ENCODE measurements around the gene LRIG3. TPM values are rescaled to one million over a fixed set of nuclear protein-coding genes. Genes with fewer than 3 reads are reported as not detected.

Gene LRIG3
- total and polyA plus RNA-seq, 7 donors = 1.4 to 5.1 (median 2.9) TPM

DNA sequence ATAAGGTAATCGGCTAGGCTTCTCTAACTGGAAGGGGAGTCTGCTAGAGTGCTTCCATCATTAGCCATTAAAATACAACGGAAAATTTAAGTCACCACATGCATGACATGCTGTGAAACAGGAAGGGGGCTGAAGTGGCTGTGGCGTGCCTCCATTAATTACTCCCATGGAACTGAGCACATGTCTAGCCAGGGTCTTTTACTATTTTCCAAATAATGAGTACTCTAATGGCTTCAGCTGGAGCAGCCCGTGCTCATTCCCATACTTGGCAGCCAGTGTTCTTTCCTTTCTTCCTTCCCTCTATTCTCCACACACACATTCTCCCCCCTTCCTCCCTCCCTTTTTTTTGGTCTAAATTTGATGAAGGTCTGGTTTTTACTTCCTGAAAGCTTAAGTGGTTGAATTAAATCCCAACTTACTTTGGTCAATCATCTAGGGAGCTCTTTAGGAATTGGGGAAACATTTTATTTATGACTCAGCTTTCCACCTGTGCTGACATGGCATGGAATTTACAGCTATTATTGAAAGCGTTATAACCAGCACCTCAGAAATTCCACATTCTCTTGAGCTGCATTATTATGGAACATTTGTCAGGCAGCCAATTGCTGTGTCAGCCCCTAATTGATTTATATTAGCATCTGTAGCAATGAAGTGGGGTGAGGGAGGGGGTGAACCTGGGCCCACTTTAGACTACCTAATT, 72.3 kb downstream of the LRIG3 start:
- ATAC-seq (no peak), DNase-seq (no peak)
- TF ChIP-seq CTCF (IDR thresholded peaks at IDR 0.05) = no peak
- Histone ChIP-seq H3K36me3 (ENCODE audit: insufficient read depth in 1 of 2, low read depth in 1 of 2) (no peaks in the 10 kb centered on the region), H3K4me1 (no peaks in the 10 kb centered on the region), H3K4me3 (no peak overlapping the region), H3K27ac (no peak overlapping the region), H3K27me3 (ENCODE audit: insufficient read depth in 3 of 3, low read length in 2 of 3) (peaks cover 0 to 4% (median 0%) of the 10 kb centered on the region in 3 donors), H3K9me3 (no peaks in the 10 kb centered on the region)
- intact Hi-C loops (cut with DNase I) = no loop called here
- 13 to 17% (median 14%) methylated on average over 5 of the region's 5 CpGs for WGBS, 3 donors

DNA sequence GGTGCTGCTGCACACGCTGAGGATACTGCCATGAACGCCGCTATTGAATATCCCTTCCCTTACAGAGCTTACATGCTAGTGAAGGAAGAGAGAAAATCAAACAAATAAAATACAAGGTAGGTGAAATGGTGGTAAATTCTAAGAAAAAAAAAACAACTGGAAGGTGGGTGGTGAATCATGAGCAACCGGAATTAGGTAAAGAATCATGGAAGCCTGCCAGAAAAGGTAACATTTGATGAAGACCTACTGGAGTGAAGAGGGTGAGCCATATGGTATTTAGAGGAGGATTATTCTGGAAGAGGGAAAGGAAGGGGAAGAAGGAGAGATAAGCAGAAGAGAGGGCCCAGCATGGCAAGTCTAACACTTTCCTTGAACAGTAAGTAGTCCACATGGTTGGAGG, 76.1 kb downstream of the LRIG3 start:
- no peak overlapping the region for H3K4me3 ChIP-seq
- ATAC-seq (no peak), DNase-seq (no peak)
- no peaks in the 10 kb centered on the region for H3K36me3 ChIP-seq (ENCODE audit: insufficient read depth in 1 of 2, low read depth in 1 of 2)
- no peaks in the 10 kb centered on the region for H3K9me3 ChIP-seq
- no peak overlapping the region for H3K27ac ChIP-seq
- TF ChIP-seq CTCF (IDR thresholded peaks at IDR 0.05) = no peak
- 87 to 96% (median 93%) methylated on average over 4 of the region's 4 CpGs for WGBS, 3 donors
- H3K27me3 ChIP-seq (ENCODE audit: insufficient read depth in 3 of 3, low read length in 2 of 3) = no peaks in the 10 kb centered on the region
- intact Hi-C loops (cut with DNase I) = no loop called here
- H3K4me1 ChIP-seq = no peaks in the 10 kb centered on the region

DNA sequence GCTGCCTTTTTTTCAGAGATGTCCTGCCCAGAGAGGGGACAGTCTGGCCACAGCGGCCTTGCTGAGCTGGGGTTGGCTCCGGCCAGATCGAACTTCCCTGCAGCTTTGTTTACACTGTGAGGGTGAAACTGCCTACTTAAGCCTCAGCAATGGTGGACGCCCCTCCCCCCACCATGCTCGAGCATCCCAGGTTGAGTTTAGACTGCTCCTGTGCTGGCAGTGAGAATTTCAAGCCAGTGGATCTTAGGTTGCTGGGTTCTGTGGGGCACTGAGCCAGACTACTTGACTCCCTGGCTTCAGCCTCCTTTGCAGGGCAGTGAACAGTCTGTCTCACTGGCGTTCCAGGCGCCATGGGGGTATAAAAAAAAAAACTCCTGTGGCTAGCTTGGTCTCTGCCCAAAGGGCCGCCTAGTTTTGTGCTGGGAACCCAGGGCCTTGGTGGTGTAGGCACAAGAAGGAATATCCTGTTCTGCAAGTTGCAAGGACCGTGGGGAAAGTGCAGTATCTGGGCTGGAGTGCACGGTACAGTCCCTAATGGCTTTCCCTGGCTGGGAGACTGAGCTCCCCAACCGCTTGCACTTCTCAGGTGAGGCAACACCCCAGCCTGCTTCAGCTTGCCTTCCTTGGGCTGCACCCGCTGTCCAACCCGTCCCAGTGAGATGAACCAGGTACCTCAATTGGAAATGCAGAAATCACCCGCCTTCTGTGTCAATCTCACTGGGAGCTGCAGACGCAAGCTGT, 79.1 kb downstream of the LRIG3 start:
- no peaks in the 10 kb centered on the region for H3K36me3 ChIP-seq (ENCODE audit: insufficient read depth in 1 of 2, low read depth in 1 of 2)
- no peaks in the 10 kb centered on the region for H3K27me3 ChIP-seq (ENCODE audit: insufficient read depth in 3 of 3, low read length in 2 of 3)
- peaks cover 4% of the 10 kb centered on the region for H3K9me3 ChIP-seq
- WGBS, 3 donors = 77 to 78% (median 77%) methylated on average over 15 of the region's 15 CpGs
- ATAC-seq = no peak
- no peak overlapping the region for H3K4me3 ChIP-seq
- no peaks in the 10 kb centered on the region for H3K4me1 ChIP-seq
- H3K27ac ChIP-seq = no peak overlapping the region
- no peak for DNase-seq
- no peak for TF ChIP-seq CTCF (IDR thresholded peaks at IDR 0.05)
- intact Hi-C loops (cut with DNase I) = no loop called here

GRCh38 chr12:58833853-58834252, 86.5 kb downstream of the LRIG3 start:
- ATAC-seq (no peak), DNase-seq (no peak)
- peaks cover 4% of the 10 kb centered on the region for H3K9me3 ChIP-seq
- no peak overlapping the region for H3K27ac ChIP-seq
- WGBS, 3 donors = 15 to 18% (median 16%) methylated on average over 3 of the region's 3 CpGs
- H3K36me3 ChIP-seq (ENCODE audit: insufficient read depth in 1 of 2, low read depth in 1 of 2) = no peaks in the 10 kb centered on the region
- H3K4me1 ChIP-seq = no peaks in the 10 kb centered on the region
- intact Hi-C loops (cut with DNase I) = no loop called here
- no peak overlapping the region for H3K4me3 ChIP-seq
- H3K27me3 ChIP-seq (ENCODE audit: insufficient read depth in 3 of 3, low read length in 2 of 3) = no peaks in the 10 kb centered on the region
- TF ChIP-seq CTCF (IDR thresholded peaks at IDR 0.05) = no peak
